OCI-LY3 (cell line): Measurements from ENCODE around the gene SF3B6.

ENCODE experiments used
- H2AFZ ChIP-seq: fragments of 200-600, 300-600 bp; shearing (Covaris generic); 2 replicates; pipeline ENCODE4 v1.6.0; 2014; ENCODE audit warnings: antibody characterized with exemption, low read depth, low read length
- H3K27ac ChIP-seq: fragments of 200-600, 300-600 bp; sonication (generic); 2 replicates; pipeline ENCODE4 v1.5.1; 2014; ENCODE audit warnings: mild to moderate bottlenecking, low read length, moderate library complexity, mixed read lengths
- H3K27me3 ChIP-seq: fragments of 200-600, 300-600 bp; sonication (generic); 2 replicates; pipeline ENCODE4 v1.6.1; 2014; ENCODE audit warnings: low read depth, low read length, mixed read lengths
- H3K36me3 ChIP-seq: fragments of 200-600, 300-600 bp; sonication (generic); replicated peaks from 2 replicates; pipeline ENCODE3; 2014; ENCODE audit warnings: low read depth, low read length, mixed read lengths
- H3K4me1 ChIP-seq: fragments of 300-600, 200-600 bp; sonication (generic); 2 replicates; pipeline ENCODE4 v1.6.1; 2014; ENCODE audit warnings: low read length, mixed read lengths
- H3K4me2 ChIP-seq: fragments of 200-600, 300-600 bp; sonication (generic); 2 replicates; pipeline ENCODE4 v1.6.1; 2014; ENCODE audit warnings: low read length, mixed read lengths
- H3K4me3 ChIP-seq: fragments of 300-600, 200-600 bp; sonication (generic); 2 replicates; pipeline ENCODE4 v1.5.1; 2014; ENCODE audit warnings: antibody characterized with exemption, mild to moderate bottlenecking, low read length, moderate library complexity
- H3K79me2 ChIP-seq: fragments of 300-600, 200-600 bp; shearing (Covaris generic); 2 replicates; pipeline ENCODE4 v1.6.1; 2014; ENCODE audit warnings: mild to moderate bottlenecking, low read length, mixed read lengths
- H3K9ac ChIP-seq: fragments of 300-600, 200-600 bp; shearing (Covaris generic); 2 replicates; pipeline ENCODE4 v1.6.0; 2014; ENCODE audit warnings: mild to moderate bottlenecking, low read length, moderate library complexity
- H3K9me3 ChIP-seq: fragments of 200-600, 300-600 bp; shearing (Covaris generic); 2 replicates; pipeline ENCODE4 v1.6.1; 2014; ENCODE audit warnings: low read length, mixed read lengths; ENCODE audit not compliant: insufficient read depth
- H4K20me1 ChIP-seq: fragments of 200-600, 300-600 bp; sonication (generic); 2 replicates; pipeline ENCODE4 v1.6.1; 2016; ENCODE audit warnings: low read length, mixed read lengths; ENCODE audit not compliant: insufficient read depth
- CTCF ChIP-seq: fragments of 200-600, 300-600 bp; sonication (generic); IDR thresholded peaks from 2 replicates; pipeline ENCODE4 v1.5.1; 2014; ENCODE audit warnings: antibody characterized with exemption, low read length, low read depth
- EZH2phosphoT487 ChIP-seq: fragments of 200-600 bp; shearing (Covaris generic); IDR thresholded peaks from 2 replicates; pipeline ENCODE4 v1.6.1; 2018; ENCODE audit warnings: antibody characterized with exemption, mixed run types, low read depth

Gene SF3B6

GRCh38 chr2:24051833-24052232 lies 24.3 kb downstream of the SF3B6 start:
- Histone ChIP-seq H2AFZ (no peak overlapping the region), H3K4me3 (no peak overlapping the region), H3K9ac (no peak overlapping the region), H3K27me3 (0 out of 2 replicates have a peak, but pooled peaks cover 6% of the 10 kb centered on the region), H3K79me2 (peaks cover 3% of the 10 kb centered on the region; the same call in 1 of the 2 replicates), H3K9me3 (no peaks in the 10 kb centered on the region), H3K4me2 (no peak overlapping the region), H4K20me1 (no peaks in the 10 kb centered on the region), H3K36me3 (no peaks in the 10 kb centered on the region), H3K4me1 (peaks cover 10% of the 10 kb centered on the region), H3K27ac (no peak overlapping the region)
- TF ChIP-seq EZH2phosphoT487, result no peak
- TF ChIP-seq CTCF, result no peak

GRCh38 chr2:24050041-24050979 lies 25.8 kb downstream of the SF3B6 start:
- Histone ChIP-seq H3K4me1 (peaks cover 16% of the 10 kb centered on the region), H4K20me1 (no peaks in the 10 kb centered on the region), H3K36me3 (no peaks in the 10 kb centered on the region), H3K27me3 (0 out of 2 replicates have a peak, but pooled peaks cover 6% of the 10 kb centered on the region), H3K27ac (no peak overlapping the region), H2AFZ (peak overlapping the region; percentile 20; the same call in 1 of the 2 replicates), H3K9ac (peak overlapping the region; percentile 34), H3K4me2 (peak overlapping the region; percentile 84), H3K79me2 (peaks cover 12% of the 10 kb centered on the region), H3K9me3 (no peaks in the 10 kb centered on the region), H3K4me3 (peak overlapping the region; percentile 74)
- TF ChIP-seq CTCF (no peak), EZH2phosphoT487 (no peak)

DNA sequence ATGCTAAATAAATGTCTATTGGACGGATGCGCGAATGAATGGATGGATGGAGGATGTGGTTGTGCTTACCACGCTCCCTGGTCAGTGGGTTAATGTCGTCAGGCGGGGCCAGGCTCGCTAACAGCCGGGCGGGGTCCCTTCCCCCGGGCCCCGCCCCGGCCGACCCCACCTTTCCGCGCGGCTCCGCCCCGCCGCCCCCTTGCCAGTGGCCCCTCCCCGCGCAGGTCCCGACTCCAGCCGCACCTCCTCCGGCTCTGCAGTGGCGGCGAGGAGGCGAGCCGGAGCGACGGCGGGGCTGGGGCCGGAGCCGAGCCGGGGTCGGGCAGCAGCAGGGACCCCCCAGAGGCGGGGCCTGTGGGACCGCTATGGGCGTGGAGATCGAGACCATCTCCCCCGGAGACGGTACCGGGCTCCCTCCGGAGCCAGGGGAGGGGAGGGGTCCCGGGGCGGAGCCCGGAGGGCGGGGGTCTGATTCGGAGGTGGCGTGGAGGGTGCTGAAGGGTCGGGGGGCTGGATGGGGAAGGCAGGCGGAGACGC lies 26.6 kb downstream of the SF3B6 start, which contains the start of gene FKBP1B:
FKBP1B (plus strand) TSS at position 257 of the 537 bp plus-strand sequence; CDS start at position 366, 109 bp downstream.
- Histone ChIP-seq H3K9me3 (no peaks in the 10 kb centered on the region), H3K36me3 (no peaks in the 10 kb centered on the region), H3K9ac (peak within 1 kb of the TSS; percentile 34), H3K79me2 (peaks cover 17% of the 10 kb centered on the region), H2AFZ (peak within 1 kb of the TSS; percentile 20), H3K27ac (no peak within 1 kb of the TSS), H4K20me1 (no peaks in the 10 kb centered on the region), H3K4me1 (peaks cover 16% of the 10 kb centered on the region), H3K4me2 (peak within 1 kb of the TSS; percentile 84), H3K4me3 (peak within 1 kb of the TSS; percentile 74), H3K27me3 (0 out of 2 replicates have a peak, but pooled peaks cover 6% of the 10 kb centered on the region)
- TF ChIP-seq CTCF (no peak), EZH2phosphoT487 (no peak)
